Midbrain (tissue), 1 donor: ENCODE data around the gene CENPN.

ENCODE experiments used
- DNase-seq: peaks from one replicate; lab custom pipeline; 2025; lab: John Stamatoyannopoulos, UW

Gene CENPN

GRCh38 chr16:80991792-80992430, 15.1 kb upstream of the CENPN start:
- no peak for DNase-seq

DNA sequence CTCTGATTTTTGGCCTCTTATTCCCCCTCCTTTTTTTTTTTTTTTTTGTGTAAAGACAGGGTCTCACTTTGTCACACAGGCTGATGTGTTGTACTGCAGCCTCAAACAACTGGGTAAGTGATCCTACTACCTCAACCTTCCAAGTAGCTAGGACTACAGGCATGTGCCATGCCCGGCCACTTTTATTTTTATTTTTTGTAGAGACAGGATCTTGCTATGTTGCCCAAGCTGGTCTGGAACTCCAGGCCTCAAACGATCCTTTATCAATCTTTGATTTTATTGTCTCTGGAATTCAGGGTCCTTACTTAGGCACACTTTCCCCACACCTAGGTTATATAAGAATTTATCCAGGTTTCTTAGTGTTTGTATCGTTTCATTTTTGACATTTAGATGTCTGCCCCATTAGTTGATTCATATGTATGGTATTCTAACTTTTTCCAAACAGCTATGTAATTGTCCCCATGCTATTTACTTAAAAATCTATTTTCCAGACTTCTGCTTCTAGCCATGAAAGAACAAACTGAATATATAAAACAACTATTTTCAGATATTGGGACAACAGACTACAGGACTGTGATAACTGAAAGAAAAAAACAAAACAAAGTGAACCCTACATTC, 14.2 kb upstream of the CENPN start:
- DNase-seq = no peak

- peak; percentile 30 for DNase-seq
These were observed 13.7 kb upstream of the CENPN start for GRCh38 chr16:80993307-80993706.

GRCh38 chr16:80993834-80994233, 13.2 kb upstream of the CENPN start:
- DNase-seq = no peak

- DNase-seq = no peak
These were observed 12.6 kb upstream of the CENPN start for GRCh38 chr16:80994451-80994850.

GRCh38 chr16:80996688-80997138, 10.3 kb upstream of the CENPN start:
- DNase-seq = no peak

GRCh38 chr16:80997139-80997798, 9.7 kb upstream of the CENPN start:
- DNase-seq = no peak

DNA sequence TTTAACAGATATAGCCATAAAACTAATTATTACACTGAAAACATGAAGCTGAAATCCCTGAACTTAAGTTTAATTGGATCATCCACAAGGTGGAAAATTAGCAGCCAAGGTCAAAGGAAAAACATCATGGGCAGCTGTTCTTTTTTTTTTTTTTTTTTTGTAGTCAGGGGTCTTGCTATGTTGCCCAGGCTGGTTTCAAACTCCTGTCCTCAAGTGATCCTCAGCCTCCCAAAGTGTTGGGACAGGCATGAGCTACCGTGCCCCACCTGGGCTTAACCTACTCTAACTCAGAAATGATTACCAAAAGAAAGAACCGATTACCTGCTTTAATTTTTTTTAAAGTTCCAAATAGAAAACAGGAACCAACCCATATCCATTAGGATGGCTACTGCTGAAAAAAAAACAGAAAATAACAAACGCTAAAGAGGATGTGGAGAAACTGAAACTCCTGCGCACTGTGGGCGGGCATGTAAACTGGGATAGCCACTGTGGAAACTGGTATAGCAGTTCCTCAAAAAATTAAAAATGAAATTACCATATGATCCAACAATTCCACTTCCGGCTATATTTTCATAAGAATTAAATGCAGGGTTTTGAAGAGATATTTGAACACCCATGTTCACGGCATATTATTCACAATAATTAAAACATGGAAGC, 8.9 kb upstream of the CENPN start:
- DNase-seq = no peak

DNA sequence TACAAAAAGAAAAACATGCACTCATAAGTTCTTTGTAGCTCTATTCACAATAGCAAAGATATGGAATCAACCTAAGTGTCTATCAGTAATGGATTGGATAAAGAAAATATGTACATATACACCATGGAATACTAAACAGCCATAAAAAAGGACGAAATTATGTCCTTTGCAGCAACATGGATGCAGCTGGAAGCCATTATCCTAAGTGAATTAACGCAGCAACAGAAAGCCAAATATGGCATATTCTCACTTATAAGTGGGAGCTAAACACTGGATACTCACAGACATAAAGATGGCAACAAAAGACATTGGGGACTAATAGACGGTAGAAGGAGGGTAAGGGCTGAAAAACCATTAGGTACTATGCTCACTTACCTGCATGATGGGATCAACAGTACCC, 6.1 kb upstream of the CENPN start:
- no peak for DNase-seq

DNA sequence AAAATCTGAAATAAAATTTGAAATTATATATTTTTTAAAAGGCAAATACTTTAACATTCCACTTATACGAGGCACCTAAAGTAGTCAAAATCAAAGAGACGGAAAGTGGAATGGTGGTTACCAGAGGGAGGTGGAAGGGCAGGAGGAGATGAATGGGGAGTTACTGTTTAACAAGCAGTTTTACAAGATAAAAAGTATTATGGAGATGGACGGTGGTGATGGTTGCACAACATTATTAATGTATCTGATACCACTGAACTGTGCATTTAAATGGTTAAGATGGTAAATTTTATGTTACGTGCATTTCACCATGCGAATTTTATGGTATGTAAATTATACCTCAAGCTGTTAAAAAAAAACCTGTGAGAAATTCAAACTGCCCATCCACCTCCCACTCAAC, 5.7 kb upstream of the CENPN start:
- DNase-seq = no peak

DNA sequence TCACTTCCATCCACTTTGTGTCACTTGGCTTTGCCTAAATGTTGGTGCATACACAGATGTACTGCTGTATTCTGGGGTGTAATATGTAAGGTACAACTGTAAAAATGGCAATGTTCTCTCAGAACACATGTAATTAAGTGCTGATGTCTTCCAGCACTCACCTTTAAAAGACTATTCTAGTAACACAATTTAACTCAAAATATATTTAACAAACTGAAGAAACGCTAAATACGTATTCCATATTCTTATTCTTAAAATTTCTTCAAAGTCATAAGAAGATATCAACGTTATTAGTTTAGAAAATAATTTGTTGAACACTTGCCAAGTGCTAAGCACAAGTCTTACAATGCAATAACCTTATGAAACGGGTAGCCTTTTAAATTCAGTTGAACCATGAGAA, 4.0 kb upstream of the CENPN start:
- DNase-seq = no peak

DNA sequence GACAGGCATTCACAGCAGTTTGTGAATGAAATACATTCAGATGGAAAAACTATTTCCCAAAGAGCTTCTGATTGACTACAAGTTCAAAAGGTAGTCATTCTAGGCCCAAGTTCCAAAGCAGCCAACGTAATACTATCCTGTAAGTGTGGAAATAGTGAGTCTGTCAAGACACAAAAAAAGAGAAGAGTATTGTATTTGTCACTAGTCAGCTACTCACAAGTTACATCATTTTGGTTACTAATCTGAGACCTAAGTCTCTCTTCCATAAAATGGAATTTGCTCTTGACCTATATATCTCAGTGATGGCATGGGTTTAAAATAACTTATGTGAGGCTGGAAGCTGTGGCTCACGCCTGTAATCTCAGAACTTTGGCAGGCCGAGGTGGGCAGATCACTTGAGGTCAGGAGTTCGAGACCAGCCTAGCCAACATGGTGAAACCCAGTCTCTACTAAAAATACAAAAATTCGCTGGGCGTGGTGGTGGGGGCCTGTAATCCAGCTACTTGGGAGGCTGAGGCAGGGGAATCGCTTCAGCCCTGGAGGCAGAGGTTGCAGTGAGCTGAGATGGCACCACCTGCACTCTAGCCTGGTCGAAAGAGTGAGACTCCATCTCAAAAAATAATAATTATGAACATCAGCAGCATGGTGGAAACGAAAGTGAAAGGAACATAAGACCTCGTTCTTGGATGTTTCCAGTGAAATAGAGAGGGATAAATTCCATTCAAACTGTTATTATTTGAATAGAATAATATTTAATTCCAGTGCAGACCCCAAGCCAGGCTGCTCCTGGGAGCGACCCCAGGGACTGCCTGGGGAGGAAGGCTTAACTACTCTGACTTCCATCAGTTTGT, 3.2 kb upstream of the CENPN start:
- no peak for DNase-seq

- peak; percentile 83 for DNase-seq
These were observed 2.2 kb upstream of the CENPN start for GRCh38 chr16:81004646-81005353.

DNA sequence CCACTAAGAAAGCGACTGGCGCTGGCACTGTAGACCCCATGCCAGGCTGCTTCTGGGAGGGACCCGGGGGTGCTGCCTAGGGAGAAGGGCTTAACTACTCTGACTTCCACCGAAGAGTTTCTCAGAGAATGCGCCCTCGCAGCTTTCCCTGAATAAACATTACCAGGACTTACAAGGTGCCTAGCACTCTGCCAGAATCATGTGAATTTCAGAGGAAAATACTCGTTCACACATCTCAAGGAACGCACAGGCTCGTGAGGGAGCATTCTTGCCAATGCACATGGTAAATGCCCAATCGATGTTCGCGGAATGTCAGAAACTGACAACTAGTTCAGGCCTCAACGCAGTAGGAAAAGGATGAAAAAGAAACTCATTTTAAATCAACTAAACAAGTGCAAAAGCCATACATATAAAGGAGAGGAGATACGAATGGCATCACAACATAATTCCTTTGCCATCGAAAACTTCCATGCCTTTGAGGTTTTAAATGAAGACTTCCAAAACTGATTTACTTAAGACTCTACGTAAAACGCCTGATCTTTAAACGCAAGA, 1.3 kb upstream of the CENPN start:
- no peak for DNase-seq

DNA sequence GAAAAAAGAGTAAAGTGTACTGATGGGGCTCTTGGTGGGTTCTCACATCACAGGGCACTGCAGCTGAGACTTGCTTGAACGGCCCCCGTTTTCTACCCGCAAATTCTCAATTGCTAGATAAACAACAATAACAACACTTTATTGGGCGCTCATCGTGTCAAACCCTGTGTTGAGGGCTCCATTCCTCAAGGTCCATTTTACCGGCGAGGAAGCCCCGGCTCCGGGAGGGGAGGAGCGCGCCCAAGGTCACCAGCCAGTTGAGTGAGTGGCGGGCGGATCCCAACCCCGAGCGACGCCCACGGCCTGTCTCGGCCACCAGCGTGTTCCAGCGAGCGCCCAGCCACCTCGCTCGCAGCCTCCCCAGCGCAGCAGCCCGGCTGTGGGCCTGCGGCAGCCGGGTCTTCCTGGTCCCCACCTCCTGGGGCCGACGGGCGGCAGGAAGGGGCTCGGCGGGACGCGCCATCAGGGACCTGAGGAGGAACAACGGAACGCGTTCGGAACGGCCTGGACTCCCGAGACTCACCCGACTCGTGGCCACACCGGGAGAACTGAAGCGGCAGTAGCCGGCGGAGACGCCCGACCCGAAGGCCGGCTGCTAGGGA, 702 bp upstream of the CENPN start:
- peak; percentile 40 for DNase-seq

- no peak for DNase-seq
These were observed 1.4 kb downstream of the CENPN start for GRCh38 chr16:81008505-81008789.

- DNase-seq = no peak
These were observed 6.0 kb downstream of the CENPN start for GRCh38 chr16:81012974-81013373.

- no peak for DNase-seq
These were observed 7.7 kb downstream of the CENPN start for GRCh38 chr16:81014672-81015071.

DNA sequence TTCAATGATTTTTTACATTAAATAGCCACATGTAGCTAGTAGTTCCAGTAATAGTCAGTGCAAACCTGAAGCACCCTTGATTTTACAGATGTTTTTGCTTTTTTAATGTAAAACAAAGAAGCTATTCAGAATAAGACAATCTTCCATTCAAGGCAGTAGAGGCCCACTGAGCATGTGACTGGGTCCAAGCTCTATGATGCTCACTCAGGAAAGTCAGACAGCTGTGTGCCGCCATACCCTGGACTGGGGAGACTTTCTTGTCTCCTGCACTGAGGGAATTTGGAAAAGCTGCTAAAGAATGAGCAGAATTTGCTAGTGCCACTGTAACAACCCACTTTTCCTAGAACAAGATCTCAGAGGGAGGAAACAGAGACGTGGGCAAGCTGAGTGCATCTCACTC, 11.5 kb downstream of the CENPN start:
- peak; percentile 81 for DNase-seq

- no peak for DNase-seq
These were observed 19.4 kb downstream of the CENPN start for GRCh38 chr16:81026429-81026828.
